Glutamatergic neuron (in vitro differentiated cells): Measurements from ENCODE around the gene BCLAF3. TPM values are rescaled to one million over a fixed set of nuclear protein-coding genes. Genes with fewer than 3 reads are reported as not detected.

Experiments used
- DNase-seq: peaks from one replicate; pipeline ENCODE4 v3.0.0; 2022
- H3K27ac Mint-ChIP-seq: one replicate; pipeline ENCODE4 v1.8.0; 2020; ENCODE audit warnings: mild to moderate bottlenecking, mixed read lengths, inconsistent platforms; ENCODE audit not compliant: unreplicated experiment
- H3K27me3 Mint-ChIP-seq: one replicate; pipeline ENCODE4 v1.8.0; 2020; ENCODE audit warnings: mild to moderate bottlenecking, moderate library complexity, mixed read lengths, inconsistent platforms; ENCODE audit not compliant: unreplicated experiment
- H3K36me3 Mint-ChIP-seq: one replicate; pipeline ENCODE4 v1.8.0; 2020; ENCODE audit warnings: mild to moderate bottlenecking, mixed read lengths, inconsistent platforms; ENCODE audit not compliant: unreplicated experiment
- H3K4me1 Mint-ChIP-seq: one replicate; pipeline ENCODE4 v1.8.0; 2020; ENCODE audit warnings: mild to moderate bottlenecking, low read depth, mixed read lengths, inconsistent platforms; ENCODE audit not compliant: unreplicated experiment
- H3K4me3 Mint-ChIP-seq: one replicate; pipeline ENCODE4 v1.8.0; 2020; ENCODE audit warnings: mild to moderate bottlenecking, mixed read lengths, inconsistent platforms; ENCODE audit not compliant: unreplicated experiment
- H3K9me3 Mint-ChIP-seq: one replicate; pipeline ENCODE4 v1.8.0; 2020; ENCODE audit warnings: mild to moderate bottlenecking, moderate library complexity, mixed read lengths, inconsistent platforms; ENCODE audit not compliant: unreplicated experiment
- long read RNA-seq: library from polyadenylated mRNA; unstranded; transcript quantifications from one replicate; pipeline ENCODE4 v2.0.0, GENCODE V29; 2020; ENCODE audit not compliant: unreplicated experiment
- total RNA-seq: library from RNA; stranded (reverse); fragmentation: NEBNext Ultra II Directional; extraction: Animal tissue kit (Norgen Biotek cat#: 25700); gene quantifications from one replicate; pipeline ENCODE4 v1.2.1, GENCODE V29; 2021; ENCODE audit not compliant: unreplicated experiment
- TF ChIP-seq, protein P1 (sequence below): fragments of 200-600 bp; sonication (generic); IDR thresholded peaks from one replicate; pipeline ENCODE4 v1.5.0; 2021; ENCODE audit not compliant: partially characterized antibody, unreplicated experiment

BCLAF3 gene
- total RNA-seq: 22.3 TPM
- long read RNA-seq: 0 reads

DNA sequence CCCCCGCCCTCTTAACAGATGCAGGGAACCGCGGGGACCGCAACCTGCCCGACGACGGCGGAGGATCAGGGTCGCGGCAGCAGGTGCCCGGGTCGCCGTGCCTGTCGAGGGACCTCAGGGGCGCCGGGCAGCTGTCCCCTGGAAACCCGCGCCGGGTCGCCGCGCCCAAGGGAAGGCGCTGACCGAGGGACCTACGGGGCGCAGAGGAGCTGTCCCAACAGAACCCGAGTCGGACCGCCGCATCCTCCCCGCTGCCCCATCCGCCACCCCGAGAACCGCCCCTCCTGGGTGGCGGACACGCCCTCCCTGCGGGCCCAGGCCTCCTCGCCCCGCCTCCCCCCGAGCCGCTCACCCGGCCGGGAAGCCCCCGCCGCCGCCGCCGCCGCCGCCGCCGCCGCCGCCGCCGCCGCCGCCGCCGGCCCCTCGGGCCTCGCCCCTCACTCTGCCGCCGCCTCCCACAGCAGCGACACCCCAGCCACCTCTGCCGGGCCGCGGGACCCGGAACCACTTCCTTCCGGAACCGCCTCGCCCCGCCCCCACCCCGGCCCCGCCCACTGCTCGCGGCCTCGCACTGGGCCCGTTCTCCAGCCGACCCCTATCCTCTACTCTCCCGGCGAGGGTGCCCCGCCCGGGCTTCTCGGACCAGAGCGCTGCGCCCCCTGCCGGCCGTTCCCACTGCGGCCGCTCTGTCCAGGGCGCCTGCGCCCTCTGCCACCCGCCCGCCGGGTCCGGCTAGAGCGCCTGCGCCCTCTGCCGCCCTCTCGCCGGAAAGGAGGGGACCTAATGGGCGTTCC is at the start of gene BCLAF3:
TSS of gene BCLAF3 (minus strand) at position 506 of the 794 bp plus-strand sequence. CDS start 20,797 bp downstream, outside the sequence.
- H3K27me3 Mint-ChIP-seq: peaks cover 8% of the 10 kb centered on the region
- no peaks in the 10 kb centered on the region for H3K36me3 Mint-ChIP-seq

DNA sequence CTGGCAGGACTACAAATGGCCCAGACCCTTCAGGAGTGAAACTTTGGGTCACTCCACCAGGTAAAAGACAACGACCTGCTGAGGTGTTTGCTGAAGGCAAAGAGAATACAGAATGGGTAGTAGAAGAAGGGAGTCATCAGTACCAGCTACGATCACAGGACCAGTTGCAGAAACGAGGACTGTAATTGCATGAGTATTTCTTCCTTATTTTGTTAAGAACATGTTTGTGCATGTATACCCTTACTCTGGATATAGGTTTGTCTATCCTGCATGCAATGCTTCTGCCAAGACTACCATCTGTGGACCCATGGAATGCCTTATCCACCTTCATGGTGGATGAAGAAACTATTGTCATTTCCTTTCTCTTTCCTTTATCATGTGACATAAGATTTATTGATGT is 48.1 kb upstream of the BCLAF3 start:
- Mint-ChIP-seq H3K4me3 (no peak overlapping the region), H3K9me3 (no peaks in the 10 kb centered on the region), H3K27me3 (no peaks in the 10 kb centered on the region), H3K36me3 (no peaks in the 10 kb centered on the region), H3K4me1 (no peaks in the 10 kb centered on the region), H3K27ac (no peak overlapping the region)
- TF ChIP-seq, protein P1, sequence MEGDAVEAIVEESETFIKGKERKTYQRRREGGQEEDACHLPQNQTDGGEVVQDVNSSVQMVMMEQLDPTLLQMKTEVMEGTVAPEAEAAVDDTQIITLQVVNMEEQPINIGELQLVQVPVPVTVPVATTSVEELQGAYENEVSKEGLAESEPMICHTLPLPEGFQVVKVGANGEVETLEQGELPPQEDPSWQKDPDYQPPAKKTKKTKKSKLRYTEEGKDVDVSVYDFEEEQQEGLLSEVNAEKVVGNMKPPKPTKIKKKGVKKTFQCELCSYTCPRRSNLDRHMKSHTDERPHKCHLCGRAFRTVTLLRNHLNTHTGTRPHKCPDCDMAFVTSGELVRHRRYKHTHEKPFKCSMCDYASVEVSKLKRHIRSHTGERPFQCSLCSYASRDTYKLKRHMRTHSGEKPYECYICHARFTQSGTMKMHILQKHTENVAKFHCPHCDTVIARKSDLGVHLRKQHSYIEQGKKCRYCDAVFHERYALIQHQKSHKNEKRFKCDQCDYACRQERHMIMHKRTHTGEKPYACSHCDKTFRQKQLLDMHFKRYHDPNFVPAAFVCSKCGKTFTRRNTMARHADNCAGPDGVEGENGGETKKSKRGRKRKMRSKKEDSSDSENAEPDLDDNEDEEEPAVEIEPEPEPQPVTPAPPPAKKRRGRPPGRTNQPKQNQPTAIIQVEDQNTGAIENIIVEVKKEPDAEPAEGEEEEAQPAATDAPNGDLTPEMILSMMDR: no peak
- no peak for DNase-seq

More for the DNA sequence above, at the start of gene BCLAF3:
- DNase-seq: peak; percentile 89
- TF ChIP-seq, protein P1: peak; percentile 80
- Mint-ChIP-seq H3K4me3 (peak within 1 kb of the TSS; percentile 91), H3K4me1 (no peaks in the 10 kb centered on the region), H3K9me3 (peaks cover 6% of the 10 kb centered on the region), H3K27ac (peak within 1 kb of the TSS; percentile 86)

DNA sequence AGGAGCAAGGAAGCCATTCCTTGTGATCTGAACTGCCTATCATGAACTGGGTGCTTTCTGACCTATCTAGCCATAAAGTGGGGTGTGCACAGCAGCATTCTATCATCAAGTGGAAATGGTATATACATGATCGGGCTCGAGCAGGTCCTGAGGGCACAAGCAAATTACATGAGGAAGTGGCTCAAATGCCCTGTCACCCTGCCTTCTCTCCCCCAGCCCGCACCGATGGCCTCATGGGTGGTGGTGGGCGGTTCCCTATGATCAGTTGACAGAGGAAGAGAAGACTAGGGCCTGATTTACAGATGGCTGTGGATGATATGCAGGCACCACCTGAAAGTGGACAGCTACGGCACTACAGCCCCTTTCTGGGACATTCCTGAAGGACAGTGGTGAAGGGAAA is 46.3 kb upstream of the BCLAF3 start:
- DNase-seq: no peak
- no peak overlapping the region for H3K4me3 Mint-ChIP-seq
- H3K36me3 Mint-ChIP-seq: no peaks in the 10 kb centered on the region
- TF ChIP-seq, protein P1: no peak
- no peaks in the 10 kb centered on the region for H3K4me1 Mint-ChIP-seq
- H3K9me3 Mint-ChIP-seq: no peaks in the 10 kb centered on the region
- no peaks in the 10 kb centered on the region for H3K27me3 Mint-ChIP-seq
- no peak overlapping the region for H3K27ac Mint-ChIP-seq

DNA sequence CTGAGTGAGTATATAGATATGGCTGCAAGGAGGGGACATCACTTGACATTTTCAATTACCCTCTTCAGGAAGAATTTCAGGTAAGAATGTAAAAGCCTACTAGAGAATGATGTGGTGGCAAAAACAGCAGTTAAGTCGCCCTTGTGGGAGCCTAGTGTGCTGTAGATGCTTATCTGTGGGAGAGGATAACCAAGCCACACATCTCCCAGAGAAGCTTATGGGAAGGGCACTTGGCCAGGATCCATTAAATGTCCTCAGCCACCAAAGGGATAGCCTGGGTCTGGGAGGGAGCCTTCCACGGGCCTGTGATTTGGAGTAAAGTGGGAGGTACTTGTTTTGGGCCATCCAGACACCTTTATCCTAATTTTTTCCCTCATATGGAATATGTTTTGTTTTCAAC is 41.3 kb upstream of the BCLAF3 start:
- H3K4me1 Mint-ChIP-seq: no peaks in the 10 kb centered on the region
- H3K27me3 Mint-ChIP-seq: no peaks in the 10 kb centered on the region
- TF ChIP-seq, protein P1: no peak
- no peaks in the 10 kb centered on the region for H3K9me3 Mint-ChIP-seq
- no peaks in the 10 kb centered on the region for H3K36me3 Mint-ChIP-seq
- DNase-seq: no peak
- no peak overlapping the region for H3K27ac Mint-ChIP-seq
- no peak overlapping the region for H3K4me3 Mint-ChIP-seq

DNA sequence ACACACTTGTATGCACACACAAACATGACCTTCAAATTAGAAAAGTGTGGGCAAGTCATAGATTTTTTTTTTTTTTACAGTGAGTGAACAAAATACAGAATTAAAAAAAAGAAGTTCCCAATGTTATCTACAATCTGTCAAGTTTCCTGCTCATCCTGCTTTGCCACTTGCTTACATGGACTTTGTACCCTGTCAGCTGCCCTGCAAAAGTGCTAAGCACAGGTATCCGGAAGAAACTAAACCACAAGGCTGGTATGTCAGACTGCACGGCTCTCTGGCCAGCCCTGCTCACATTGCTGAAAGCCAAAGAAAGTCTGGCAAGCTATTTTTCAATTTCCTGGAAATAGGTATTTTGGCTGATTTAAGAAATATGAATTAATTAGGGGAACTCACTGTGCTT is 38.9 kb upstream of the BCLAF3 start:
- no peak for DNase-seq
- H3K36me3 Mint-ChIP-seq: no peaks in the 10 kb centered on the region
- H3K27ac Mint-ChIP-seq: no peak overlapping the region
- TF ChIP-seq, protein P1: no peak
- H3K4me3 Mint-ChIP-seq: no peak overlapping the region
- H3K27me3 Mint-ChIP-seq: no peaks in the 10 kb centered on the region
- no peaks in the 10 kb centered on the region for H3K9me3 Mint-ChIP-seq
- no peaks in the 10 kb centered on the region for H3K4me1 Mint-ChIP-seq
